HK-2 (cell line): ENCODE measurements around the gene HIGD2A.

Experiments
- DNase-seq: peaks from one replicate; pipeline ENCODE4 v3.0.0-alpha.2; 2018; ENCODE audit not compliant: unreplicated experiment

The HIGD2A gene

DNA sequence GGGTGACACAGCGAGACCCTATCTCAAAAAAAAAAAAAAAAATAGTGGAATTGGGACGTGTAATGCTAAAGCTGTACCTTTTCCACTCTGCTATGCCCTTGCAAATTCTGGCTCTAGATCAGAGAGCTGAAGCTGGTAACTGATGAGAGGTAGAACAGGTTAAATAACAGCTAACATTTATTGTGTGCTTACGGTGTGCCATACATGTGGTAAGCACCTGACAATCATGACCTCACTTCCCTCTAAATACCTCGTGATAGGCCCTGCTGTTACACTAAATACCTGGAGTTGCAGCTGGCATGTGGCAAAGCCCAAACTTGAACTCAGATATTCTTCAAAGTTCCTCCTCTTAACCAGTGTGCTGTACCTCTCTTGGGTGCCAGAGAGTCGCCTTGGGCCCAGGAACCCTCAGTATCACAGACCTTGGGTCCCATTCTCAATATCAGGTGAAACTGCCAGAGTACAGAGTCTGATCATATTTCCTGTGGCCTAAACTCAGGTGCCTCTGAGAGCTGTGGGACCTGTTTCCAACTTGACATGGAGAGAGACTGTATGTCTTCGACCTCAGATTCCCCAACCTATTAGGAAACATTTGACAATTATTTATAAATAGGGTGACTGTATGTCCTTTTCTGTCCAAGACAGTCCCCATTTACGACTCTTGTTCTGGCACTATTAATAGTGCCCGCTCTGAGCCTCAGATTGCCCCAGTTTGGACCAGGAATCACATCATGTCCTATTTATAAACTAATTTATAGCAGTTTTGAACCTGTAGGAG lies 18.4 kb upstream of the HIGD2A start:
- no peak for DNase-seq

DNA sequence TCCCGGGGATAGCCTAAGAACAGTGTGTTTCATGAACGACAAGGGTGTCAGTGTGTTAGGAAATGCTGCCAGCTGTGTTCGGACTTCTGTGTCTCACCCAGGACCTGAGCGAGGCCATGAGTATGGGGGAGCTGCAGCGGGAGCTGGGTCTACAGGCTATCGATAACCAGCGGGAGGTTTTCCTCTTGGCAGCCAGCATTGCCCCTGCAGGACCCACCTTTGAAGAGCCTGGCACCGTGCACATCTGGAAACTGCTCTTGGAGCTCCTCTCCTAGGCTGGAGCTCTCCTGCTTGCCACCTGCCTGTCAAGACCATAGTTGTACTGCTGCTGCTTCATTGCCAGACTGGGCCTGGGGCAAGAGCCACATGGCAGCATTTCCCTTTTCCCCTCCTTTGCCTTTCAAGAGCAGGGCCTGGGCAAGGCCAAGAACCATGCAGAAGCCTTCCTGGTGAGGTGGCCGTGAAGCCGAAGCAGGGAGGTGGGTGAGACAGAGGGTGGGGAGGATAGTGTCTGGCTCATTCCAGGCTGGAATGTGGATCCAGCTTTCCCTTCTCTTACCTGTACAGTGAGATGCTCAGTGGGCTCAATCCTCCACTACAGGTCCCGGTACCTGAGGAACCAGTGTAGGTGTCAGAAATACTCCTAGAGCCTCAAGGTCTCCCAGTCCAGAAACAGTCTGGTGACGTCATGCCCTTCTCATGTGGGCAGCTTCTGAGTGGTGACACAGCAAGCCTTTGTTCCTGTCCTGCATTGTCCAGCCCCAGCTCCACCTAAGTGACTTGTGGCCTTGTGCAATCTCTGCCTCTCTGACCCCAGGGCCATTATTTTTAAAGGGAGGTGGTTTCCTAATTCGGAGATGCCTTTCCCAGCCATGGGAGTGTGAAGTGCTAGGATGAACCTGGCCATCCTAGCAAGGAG lies 16.7 kb upstream of the HIGD2A start:
- no peak for DNase-seq

DNA sequence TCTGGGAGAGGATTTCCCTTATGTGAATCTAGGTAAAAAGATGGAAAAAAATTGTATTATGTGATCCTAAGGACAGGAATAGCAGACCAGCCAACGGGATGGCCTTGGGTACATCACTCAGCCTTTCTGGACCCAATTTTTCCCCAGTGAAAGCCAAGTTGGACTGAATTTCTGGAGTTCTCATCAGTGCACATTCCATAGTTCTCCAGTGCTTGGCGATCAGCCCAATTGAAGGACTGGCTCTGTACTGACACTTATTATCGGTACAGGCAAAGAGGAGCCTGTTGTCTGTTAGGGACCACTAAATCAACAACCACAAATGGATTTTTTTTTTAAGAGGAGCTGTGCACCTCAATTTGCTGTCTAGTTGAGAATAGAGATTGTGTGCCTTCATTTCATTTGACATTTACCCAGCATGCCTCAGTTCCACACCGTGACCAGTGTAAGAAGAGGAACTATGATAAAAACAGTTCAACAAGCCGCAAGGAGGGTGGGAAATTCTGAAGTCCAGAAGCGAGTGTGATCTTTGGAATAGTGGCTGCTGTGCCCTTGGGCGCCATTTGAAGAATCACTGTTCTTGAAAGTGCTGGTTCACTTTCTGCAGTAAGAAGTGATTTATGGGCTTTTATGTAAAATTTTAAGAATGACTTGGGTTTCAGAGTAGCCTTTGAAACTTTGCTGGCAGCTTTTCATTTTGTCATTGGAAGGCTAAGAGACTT lies 15.3 kb upstream of the HIGD2A start:
- no peak for DNase-seq

DNA sequence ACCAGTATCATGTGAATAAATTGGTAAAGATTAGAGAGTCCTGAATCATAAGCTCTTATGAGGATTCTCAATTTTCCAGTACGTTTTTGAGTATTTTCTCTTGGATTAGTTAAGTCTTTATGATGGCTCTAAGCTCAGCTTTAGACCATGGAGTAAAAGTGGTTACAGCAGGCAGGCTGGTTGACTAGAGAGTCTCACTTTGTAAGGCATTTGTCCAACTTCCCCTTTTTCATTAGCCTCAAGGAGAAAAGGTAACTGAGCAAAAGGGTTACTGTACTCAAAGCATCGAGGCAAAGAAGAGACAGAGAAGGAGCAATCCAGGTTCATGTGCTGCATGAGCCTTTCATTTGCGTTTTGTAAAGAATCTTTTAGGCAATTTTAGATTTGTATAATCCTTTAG lies 8.7 kb upstream of the HIGD2A start:
- DNase-seq: no peak

DNA sequence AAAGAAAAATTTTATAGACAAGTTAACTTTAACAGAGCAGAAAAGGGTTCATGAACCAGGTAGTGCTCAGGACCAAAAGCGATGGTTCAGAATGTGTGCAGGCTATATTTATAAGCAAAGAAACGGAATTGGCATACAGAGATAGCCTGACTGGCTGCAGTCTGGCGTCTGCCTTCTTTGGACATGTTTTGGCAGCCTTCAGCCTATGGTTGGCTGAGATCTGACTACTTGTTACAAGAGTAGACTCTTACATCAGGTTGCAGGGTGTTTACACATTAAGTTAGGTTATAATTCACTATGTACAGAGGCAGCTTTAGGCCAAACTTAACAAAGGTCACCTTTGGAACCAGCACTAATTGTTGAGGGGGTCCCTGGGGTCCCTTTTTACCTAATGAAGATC lies 7.1 kb upstream of the HIGD2A start:
- DNase-seq: no peak

DNA sequence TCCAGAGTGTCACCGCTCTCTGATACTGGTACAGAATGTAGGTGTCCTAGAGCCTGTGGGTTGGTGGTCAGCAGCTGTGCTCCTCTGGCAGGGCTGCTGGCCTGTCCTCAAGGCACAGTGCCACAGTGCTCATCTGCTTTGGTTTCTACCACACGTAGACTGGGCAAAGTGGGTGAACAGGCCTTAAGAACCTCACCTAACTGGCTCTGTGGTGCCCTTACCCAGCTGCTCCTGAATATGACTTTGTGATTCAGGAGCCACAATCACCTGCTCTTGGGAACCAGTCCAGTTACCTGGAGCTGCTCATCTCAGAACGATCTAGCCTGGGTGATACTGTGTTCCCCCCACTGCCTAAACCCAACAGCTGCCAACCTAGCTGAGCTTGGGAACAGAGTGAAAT lies 6.6 kb upstream of the HIGD2A start:
- no peak for DNase-seq

DNA sequence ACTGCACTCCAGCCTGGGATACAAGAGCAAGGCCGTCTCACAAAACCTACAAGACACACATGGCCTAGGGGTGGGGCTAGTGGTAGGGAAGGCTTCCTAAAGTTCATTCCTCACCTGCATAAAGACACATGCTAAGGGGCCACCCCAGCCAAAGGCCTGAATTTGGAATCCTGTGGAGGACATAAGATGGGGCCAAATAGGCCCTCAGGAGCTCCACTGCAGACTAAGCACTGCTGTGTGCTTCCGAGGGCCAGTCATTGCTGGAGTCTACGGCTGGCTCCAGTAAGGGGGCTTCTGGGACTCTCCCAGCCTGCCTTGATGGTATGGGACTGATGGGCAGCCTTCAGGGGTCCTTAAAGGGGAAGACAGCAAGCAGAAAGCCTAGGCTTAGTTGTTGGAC lies 5.8 kb upstream of the HIGD2A start:
- DNase-seq: no peak

DNA sequence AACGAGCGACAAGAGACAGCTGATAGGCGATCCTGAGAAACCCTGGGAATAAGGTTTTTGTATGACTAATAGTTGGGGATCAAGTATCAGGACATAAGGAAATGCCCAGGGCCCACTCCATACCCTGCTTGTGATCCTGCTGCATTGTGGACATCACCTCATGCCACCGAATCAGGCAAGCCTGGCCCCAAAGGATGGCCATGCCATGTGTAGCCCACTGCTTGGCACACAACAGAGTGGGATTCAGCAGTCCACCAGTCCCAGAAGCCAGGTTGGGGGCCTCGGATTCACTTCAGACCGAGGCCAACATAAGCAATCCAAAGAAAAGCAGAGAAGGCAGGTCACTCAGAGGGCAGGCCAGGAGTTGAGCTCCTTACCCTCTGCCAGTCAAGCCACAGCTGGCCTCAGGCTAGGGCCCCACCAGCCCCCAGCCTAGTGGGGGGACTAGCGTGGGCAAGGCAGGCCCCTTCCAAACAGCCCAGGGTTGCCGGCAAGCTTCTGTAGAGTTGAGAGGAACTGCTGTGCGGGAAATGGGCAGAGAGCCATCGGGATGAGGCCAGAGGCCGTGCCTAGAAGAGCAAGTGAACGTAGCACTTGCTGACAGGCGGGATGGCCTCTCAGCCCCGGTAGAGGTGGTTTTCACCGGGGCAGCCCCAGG lies 5.2 kb upstream of the HIGD2A start:
- no peak for DNase-seq

DNA sequence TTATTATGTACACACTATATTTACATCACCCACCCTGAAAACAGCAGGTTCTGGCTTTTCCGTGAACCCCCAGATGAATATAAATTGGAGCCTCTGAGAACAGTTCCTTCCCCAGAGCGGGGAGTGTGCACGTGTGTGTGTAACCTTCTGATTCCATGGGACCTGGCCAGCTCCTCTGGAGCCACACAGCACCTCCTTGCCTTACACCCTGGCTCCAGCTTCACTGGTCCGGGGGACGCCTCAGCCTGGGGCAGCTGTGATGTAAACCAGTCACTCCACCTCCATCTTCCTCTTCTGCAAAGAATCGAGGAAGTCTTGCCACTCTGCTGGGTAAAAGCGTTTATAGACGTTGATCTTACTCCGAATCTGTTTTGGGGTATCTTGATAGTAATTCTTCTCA lies 4.6 kb upstream of the HIGD2A start:
- DNase-seq: no peak

DNA sequence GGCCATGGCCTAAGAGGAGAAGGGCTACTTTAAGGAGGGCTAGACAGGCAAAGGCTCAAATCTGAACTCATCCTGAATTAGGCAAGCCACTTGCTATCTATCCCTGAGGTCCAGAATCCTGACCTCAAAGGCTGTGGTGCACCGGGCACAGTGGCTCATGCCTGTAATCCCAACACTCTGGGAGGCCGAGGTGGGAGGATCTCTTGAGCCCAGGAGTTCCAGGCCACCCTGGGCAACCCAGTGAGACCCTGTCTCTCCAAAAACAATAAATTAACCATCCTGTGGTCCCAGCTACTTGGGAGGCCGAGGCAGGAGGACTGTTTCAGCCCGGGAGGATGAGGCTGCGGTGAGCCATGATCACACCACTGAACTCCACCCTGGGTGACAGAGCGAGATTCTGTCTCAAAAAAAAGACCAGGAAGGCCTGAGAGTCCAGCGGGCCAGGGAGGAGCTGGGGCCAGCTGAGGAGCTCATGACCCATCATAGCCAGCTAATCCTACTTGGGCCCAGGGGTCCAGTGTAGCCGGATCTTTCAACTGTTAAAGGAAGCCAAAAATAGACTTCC lies 4.1 kb upstream of the HIGD2A start:
- DNase-seq: no peak

DNA sequence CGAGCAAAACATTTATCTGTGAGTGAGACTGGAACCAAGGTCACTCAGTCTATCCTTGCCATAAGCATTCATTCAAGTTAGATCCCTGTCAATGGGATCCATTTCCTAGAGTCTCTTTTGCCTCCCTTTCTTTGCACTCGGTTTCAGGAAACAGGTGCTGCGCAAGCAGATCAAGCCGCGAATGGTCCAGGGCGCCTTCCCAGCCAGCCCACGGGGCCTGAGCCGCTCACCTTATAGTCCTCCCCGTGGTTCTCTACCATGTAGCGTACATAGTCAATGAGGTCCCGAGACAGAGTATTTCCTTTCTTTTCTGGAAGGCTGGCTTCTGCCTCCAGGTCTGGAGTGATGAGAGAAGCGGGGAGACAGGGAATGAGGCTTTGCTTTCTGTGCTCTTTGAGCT lies 3.6 kb upstream of the HIGD2A start:
- no peak for DNase-seq

DNA sequence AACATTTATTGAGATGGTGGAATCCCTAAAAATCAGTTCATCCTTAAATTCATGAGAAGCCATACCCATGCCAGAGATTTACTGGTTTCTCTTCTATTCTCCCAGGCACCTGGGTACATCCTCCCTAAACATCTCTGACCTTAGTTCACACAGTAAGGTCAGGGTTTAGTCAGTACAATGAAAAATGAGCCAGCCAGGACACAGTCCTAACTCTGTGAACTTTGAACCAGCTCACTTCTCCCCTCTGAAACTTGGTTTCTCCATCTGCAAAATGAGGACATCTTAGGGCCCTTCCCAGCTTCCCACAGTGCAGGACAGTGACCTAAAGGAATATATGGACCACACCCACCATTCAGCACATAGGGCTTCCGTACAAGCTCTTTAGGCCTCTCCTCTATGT lies 2.1 kb upstream of the HIGD2A start:
- DNase-seq: no peak

DNA sequence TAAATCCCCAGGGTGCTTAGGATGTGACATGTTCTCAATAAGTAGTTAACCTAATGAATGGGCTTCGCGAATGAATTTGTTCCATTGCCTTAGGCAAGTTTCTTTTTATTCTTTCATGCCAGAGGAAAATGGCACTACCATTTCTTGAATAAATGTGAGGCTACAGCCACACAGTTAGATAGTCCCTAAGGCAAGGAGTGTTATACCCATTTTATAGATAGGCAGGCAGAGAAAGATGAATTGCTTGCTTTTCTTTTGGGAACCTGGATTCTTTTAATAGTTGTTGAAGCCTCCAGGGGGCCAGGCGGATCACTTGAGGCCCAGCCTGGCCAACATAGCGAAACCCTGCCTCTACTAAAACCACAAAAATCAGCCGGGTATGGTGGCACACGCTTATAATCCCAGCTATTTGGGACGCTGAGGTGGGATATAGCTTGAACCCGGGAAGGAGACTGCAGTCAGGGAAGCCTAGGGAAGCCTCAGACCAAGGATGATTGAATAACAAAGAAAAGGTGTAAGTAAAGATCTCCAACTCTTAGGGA lies 1.1 kb upstream of the HIGD2A start:
- DNase-seq: no peak

DNA sequence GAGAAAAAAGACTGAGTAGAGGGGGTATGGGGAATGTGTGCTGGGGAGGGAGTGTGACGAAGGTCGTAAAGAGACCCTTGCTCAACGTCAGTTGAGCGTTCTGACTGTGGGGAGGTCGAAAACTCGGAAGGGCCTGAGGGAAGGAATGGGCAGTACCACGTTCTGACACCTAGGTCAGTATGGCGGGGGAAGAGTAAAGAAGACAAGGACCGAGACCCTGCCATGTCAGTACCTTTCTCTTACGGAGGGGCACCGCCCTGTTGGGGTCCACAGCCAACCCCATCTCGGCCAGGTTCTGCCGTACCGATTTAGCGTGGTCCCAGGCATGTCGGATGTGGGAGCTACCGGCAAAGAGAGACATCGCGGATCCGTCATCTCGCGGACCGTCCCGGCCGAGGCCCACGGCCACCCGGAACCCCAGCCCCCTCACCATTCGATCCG lies 528 bp upstream of the HIGD2A start:
- DNase-seq: no peak

DNA sequence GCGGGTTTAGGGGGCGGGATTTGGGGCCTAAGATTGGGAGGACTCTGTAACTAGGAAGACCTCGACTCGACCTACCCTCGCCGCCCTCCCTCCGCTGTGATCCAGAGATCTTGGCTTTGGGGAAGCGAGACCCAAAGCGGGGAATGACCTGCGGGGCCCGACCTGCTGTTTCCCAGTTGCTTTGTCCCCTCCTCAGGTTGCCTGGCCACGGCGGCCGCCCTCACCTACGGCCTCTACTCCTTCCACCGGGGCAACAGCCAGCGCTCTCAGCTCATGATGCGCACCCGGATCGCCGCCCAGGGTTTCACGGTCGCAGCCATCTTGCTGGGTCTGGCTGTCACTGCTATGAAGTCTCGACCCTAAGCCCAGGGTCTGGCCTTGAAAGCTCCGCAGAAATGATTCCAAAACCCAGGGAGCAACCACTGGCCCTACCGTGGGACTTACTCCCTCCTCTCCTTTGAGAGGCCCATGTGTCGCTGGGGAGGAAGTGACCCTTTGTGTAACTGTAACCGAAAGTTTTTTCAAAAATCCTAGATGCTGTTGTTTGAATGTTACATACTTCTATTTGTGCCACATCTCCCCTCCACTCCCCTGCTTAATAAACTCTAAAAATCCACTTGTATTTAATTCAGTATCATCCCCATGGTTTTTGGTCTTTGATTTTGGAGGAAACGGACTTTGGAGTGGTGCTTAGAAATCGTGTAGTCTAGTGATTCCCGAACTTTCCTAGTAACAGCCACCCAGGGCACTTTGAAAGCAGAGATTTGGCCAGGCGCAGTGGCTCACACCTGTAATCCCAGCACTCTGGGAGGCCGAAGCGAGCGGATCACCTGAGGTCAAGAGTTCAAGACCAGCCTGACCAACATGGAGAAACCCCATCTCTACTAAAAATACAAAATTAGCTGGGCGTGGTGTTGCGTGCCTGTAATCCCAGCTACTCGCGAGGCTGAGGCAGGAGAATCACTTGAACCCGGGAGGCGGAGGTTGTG lies 878 bp downstream of the HIGD2A start:
- DNase-seq: no peak

DNA sequence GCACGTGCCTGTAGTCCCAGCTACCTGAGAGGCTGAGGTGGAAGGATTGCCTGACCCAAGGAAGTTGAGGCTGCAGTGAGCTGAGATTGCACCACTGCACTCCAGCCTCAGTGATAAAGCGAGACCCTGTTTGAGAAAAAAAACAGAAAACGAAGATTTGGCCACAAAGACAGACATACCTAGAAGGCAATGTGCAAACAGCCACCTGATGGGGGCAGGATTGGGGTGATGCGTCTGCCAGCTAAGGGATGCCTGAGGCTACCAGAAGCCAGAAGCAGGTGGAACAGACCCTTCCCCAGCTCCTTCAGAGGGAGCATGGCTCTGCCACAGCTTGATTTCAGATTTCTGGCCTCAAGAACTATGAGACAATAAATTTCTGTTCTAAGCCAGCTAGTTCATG lies 2.9 kb downstream of the HIGD2A start:
- no peak for DNase-seq

DNA sequence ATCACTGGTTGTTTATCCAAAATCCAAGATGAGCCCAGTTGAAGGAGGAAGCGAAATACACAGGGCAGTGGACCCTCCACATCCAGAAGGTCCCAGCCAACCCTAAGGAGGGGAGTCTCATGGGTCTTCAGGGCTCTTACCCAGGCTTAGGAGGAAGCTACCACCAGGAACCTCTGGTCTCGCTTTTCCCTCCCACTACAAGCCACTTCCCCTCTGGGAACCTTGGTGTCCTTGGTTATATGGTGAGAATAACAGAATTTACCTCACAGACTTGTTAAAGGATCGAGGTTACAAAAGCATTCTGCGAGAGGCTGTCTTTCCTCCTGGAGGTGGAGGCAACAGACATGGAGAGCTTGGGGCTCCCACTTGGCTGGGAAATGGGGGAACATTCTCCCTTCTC lies 3.4 kb downstream of the HIGD2A start:
- no peak for DNase-seq

DNA sequence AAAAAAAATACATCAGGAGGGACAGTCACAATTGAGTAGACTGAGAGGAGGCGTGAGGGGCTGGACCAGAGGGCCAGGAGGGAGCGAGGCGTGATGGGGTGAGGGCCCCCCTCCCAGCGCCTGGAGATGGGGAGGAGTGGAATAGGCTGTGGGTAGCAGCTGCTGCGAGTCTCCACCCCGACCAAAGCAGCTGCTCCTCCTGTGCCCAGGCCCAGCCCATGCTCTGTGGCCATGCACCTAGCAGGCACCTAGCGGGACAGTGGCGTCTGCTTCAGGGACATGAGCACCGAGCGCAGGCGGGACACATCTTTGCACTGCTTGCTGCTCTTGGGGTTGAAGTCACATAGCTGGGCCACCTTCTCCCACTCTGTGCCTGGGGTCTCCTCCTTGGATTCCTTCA lies 4.0 kb downstream of the HIGD2A start:
- DNase-seq: no peak

DNA sequence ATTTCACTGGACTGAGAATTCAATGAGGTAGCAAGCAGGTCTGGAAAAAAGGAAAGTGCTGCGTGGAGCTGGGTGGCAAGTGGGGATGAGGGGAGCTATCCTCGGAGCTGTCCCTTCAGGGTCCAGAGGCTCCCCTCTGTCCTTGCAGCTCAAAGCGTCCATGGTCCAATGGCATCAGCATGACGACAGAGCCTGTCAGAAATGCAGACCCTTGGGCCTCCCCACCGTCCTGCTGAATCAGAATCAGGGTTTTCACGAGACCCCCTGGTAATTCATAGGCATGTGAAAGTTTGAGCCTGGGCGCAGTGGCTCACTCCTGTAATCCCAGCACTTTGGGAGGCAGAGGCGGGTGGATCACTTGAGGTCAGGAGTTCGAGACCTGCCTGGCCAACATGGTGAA lies 5.5 kb downstream of the HIGD2A start:
- no peak for DNase-seq
